GM12892 (cell line): ENCODE data around the gene FOXL3.

Experiments
- POLR2A ChIP-seq: IDR thresholded peaks from 2 replicates; pipeline ENCODE4 v1.6.1; 2011; ENCODE audit warnings: low read depth, low read length, control low read depth
- POLR2AphosphoS5 ChIP-seq: IDR thresholded peaks from 2 replicates; pipeline ENCODE4 v1.6.1; 2011; ENCODE audit warnings: low read depth, low read length, control low read depth
- TAF1 ChIP-seq: IDR thresholded peaks from 2 replicates; pipeline ENCODE4 v1.6.1; 2011; ENCODE audit warnings: low read depth, mild to moderate bottlenecking, control low read depth, low read length, borderline replicate concordance

DNA sequence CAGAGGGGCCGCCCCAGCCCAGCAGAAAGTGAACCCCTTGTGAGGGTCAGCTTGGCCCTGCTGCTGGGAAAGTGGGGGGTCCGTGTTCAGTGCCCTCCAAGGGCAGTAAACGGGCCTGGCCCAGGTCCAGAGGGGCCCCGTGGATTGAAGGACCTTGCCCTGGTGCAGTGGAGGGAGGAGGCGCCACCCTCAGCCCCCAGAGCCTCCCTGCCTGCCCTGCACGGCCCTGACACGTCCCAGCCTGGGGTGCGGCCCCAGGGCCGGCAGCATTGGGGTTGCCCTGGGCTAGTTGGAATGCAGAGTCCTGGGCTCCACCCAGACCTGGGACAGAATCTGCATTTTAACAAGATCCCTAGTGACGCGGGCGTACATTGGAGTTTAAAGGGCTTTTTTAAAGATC lies 42.8 kb upstream of the FOXL3 start:
- TF ChIP-seq POLR2A (no peak), TAF1 (no peak), POLR2AphosphoS5 (no peak)
